ENCODE data around the gene NUAK2. TPM values are rescaled to one million over a fixed set of nuclear protein-coding genes. Genes with fewer than 3 reads are reported as not detected.

NUAK2 gene
- total RNA-seq, 1 donor from 2014 or later: 45.7 TPM

GRCh38 chr1:205329719-205330118 lies 8.2 kb upstream of the NUAK2 start:
- DNase-seq (ENCODE audit: low read depth): no peak
- TF ChIP-seq, protein P1, sequence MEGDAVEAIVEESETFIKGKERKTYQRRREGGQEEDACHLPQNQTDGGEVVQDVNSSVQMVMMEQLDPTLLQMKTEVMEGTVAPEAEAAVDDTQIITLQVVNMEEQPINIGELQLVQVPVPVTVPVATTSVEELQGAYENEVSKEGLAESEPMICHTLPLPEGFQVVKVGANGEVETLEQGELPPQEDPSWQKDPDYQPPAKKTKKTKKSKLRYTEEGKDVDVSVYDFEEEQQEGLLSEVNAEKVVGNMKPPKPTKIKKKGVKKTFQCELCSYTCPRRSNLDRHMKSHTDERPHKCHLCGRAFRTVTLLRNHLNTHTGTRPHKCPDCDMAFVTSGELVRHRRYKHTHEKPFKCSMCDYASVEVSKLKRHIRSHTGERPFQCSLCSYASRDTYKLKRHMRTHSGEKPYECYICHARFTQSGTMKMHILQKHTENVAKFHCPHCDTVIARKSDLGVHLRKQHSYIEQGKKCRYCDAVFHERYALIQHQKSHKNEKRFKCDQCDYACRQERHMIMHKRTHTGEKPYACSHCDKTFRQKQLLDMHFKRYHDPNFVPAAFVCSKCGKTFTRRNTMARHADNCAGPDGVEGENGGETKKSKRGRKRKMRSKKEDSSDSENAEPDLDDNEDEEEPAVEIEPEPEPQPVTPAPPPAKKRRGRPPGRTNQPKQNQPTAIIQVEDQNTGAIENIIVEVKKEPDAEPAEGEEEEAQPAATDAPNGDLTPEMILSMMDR (conservative IDR thresholded peaks at IDR 0.05; ENCODE audit: low read depth, low read length): no peak
- H3K4me3 ChIP-seq (ENCODE audit: low read depth, low read length): no peak overlapping the region

DNA sequence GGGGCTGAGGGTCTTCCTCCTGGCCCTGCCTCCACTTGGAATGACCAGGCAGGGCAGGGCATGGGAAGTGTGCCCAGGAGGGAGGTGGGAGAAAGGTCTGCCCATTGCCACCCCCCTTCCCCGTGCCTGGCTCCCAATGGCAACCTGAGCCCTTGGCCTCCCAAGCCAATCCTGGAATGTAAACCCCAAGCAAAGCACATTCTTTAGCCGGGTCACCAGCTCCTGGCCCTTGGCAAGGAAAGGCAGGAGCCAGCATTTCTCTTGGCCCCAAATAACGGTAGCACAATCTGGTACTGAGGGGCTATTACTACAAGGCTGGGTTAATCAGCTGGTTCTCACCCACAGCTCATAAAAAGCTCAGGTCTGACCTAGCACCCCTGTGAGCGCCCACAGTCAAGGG lies 6.9 kb upstream of the NUAK2 start:
- no peak overlapping the region for H3K4me3 ChIP-seq (ENCODE audit: low read depth, low read length)
- DNase-seq (ENCODE audit: low read depth): no peak
- TF ChIP-seq, protein P1 (conservative IDR thresholded peaks at IDR 0.05; ENCODE audit: low read depth, low read length): no peak

GRCh38 chr1:205326812-205327466 lies 5.4 kb upstream of the NUAK2 start:
- no peak for DNase-seq (ENCODE audit: low read depth)
- no peak overlapping the region for H3K4me3 ChIP-seq (ENCODE audit: low read depth, low read length)
- TF ChIP-seq, protein P1 (conservative IDR thresholded peaks at IDR 0.05; ENCODE audit: low read depth, low read length): no peak

- H3K4me3 ChIP-seq (ENCODE audit: low read depth, low read length): no peak overlapping the region
- TF ChIP-seq, protein P1 (conservative IDR thresholded peaks at IDR 0.05; ENCODE audit: low read depth, low read length): peak; percentile 72
- peak; percentile 46 for DNase-seq (ENCODE audit: low read depth)
These were observed 3.9 kb upstream of the NUAK2 start for GRCh38 chr1:205325334-205325884.

- peak; percentile 77 for DNase-seq (ENCODE audit: low read depth)
- TF ChIP-seq, protein P1 (conservative IDR thresholded peaks at IDR 0.05; ENCODE audit: low read depth, low read length): no peak
- H3K4me3 ChIP-seq (ENCODE audit: low read depth, low read length): no peak overlapping the region
These were observed 3.2 kb upstream of the NUAK2 start for GRCh38 chr1:205324781-205325180.

DNA sequence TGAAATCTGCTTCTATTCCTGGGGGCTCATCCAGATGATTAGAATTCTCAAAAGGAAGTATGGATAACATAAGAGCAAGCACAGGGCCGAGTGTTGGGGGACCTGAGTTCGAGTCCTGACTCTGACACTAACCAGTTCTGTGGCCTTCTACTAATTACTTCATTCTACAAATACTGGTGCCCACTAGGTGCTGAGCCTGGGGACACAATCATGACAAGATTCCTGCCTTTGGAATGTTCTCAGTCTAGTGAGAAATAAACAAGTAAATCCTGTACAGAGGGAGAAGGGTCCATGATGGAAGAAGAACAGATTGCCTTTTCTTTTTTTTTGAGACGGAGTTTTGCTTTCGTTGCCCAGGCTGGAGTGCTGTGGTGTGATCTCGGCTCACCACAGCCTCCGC lies 2.2 kb upstream of the NUAK2 start:
- TF ChIP-seq, protein P1 (conservative IDR thresholded peaks at IDR 0.05; ENCODE audit: low read depth, low read length): no peak

GRCh38 chr1:205321959-205322283 lies 376 bp upstream of the NUAK2 start:
- TF ChIP-seq, protein P1 (conservative IDR thresholded peaks at IDR 0.05; ENCODE audit: low read depth, low read length): no peak
- no peak for DNase-seq (ENCODE audit: low read depth)
- H3K4me3 ChIP-seq (ENCODE audit: low read depth, low read length): peak overlapping the region; percentile 66

More for the DNA sequence above, 2.2 kb upstream of the NUAK2 start:
- DNase-seq (ENCODE audit: low read depth): no peak
- no peak overlapping the region for H3K4me3 ChIP-seq (ENCODE audit: low read depth, low read length)
